ENCODE data around the gene TIMM17B. TPM values are rescaled to one million over a fixed set of nuclear protein-coding genes. Genes with fewer than 3 reads are reported as not detected.

TIMM17B gene
- total RNA-seq, 4 donors from 2014 or later = 26.7 to 61.3 (median 43.7) TPM

GRCh38 chrX:48913605-48914366 is 16.2 kb upstream of the TIMM17B start:
- H3K27ac ChIP-seq = no peak overlapping the region
- intact Hi-C loops (cut with DNase I; ENCODE audit: low total_unique reads) (no loop called here), in situ Hi-C loops (cut with MboI; ENCODE audit: low pct_ligation_motif_present in 1 of 4, low pct_unique_long_range_greater_than_20kb in 1 of 4, low sequenced_read_pairs in 3 of 4) (loop anchor here in 1 of 4 donors (25.0 kb wide), 1 partner anchor 276 kb away; no protein-coding TSS in a partner anchor)
- H3K36me3 ChIP-seq = no peaks in the 10 kb centered on the region
- peaks cover 0 to 28% (median 11%) of the 10 kb centered on the region in 4 donors for H3K4me1 ChIP-seq
- TF ChIP-seq POLR2A (IDR thresholded peaks at IDR 0.05) = no peak
- no peak for TF ChIP-seq EP300 (IDR thresholded peaks at IDR 0.05; ENCODE audit: low read depth)
- TF ChIP-seq POLR2AphosphoS5 (IDR thresholded peaks at IDR 0.05) = no peak
- TF ChIP-seq CTCF (IDR thresholded peaks at IDR 0.05) = no peak
- H3K9me3 ChIP-seq = no peaks in the 10 kb centered on the region
- no peak overlapping the region for H3K4me3 ChIP-seq
- 81% methylated on average over 5 of the region's 5 CpGs; no CpG with 5 or more reads in 1 of the 2 donors for WGBS, 2 donors (ENCODE audit: low coverage in 1 of 2)
- DNase-seq = no peak
- no peaks in the 10 kb centered on the region for H3K27me3 ChIP-seq

- WGBS, 2 donors (ENCODE audit: low coverage in 1 of 2) = 0 to 45% methylated on average over 4 to 60 of the region's 60 CpGs
- TF ChIP-seq CTCF (IDR thresholded peaks at IDR 0.05) = no peak
- peak; percentile 67 to 85 (median 83) for TF ChIP-seq POLR2AphosphoS5 (IDR thresholded peaks at IDR 0.05)
- TF ChIP-seq POLR2A (IDR thresholded peaks at IDR 0.05) = peak; percentile 73
- TF ChIP-seq EP300 (IDR thresholded peaks at IDR 0.05; ENCODE audit: low read depth) = no peak
- no peaks in the 10 kb centered on the region for H3K36me3 ChIP-seq
- intact Hi-C loops (cut with DNase I; ENCODE audit: low total_unique reads) = no loop called here
- H3K4me1 ChIP-seq = peaks cover 0 to 17% (median 7%) of the 10 kb centered on the region in 4 donors
- no peaks in the 10 kb centered on the region for H3K9me3 ChIP-seq
- in situ Hi-C loops (cut with MboI; ENCODE audit: low pct_ligation_motif_present in 1 of 4, low pct_unique_long_range_greater_than_20kb in 1 of 4, low sequenced_read_pairs in 3 of 4) = loop anchor here in 1 of 4 donors (25.0 kb wide), 1 partner anchor 274 kb away; no protein-coding TSS in a partner anchor
- peak within 1 kb of the TSS; percentile 51 to 82 (median 66) for H3K4me3 ChIP-seq
- H3K27me3 ChIP-seq = no peaks in the 10 kb centered on the region
- DNase-seq = peak; percentile 89
- H3K27ac ChIP-seq = peak within 1 kb of the TSS; percentile 81 to 91 (median 88)
These were observed 14.0 kb upstream of the TIMM17B start, which contains the start of gene SLC35A2 for GRCh38 chrX:48911412-48912182. SLC35A2 (minus strand) TSS chrX:48911646; CDS start chrX:48911636, 10 bp downstream.

GRCh38 chrX:48910926-48911411 is 13.4 kb upstream of the TIMM17B start:
- 31% methylated on average over 12 of the region's 12 CpGs; no CpG with 5 or more reads in 1 of the 2 donors for WGBS, 2 donors (ENCODE audit: low coverage in 1 of 2)
- H3K4me3 ChIP-seq = peak overlapping the region; percentile 51 to 82 (median 66)
- in situ Hi-C loops (cut with MboI; ENCODE audit: low pct_ligation_motif_present in 1 of 4, low pct_unique_long_range_greater_than_20kb in 1 of 4, low sequenced_read_pairs in 3 of 4) = loop anchor here in 1 of 4 donors (25.0 kb wide), 1 partner anchor 274 kb away; no protein-coding TSS in a partner anchor
- H3K4me1 ChIP-seq = peaks cover 0 to 14% (median 6%) of the 10 kb centered on the region in 4 donors
- peak overlapping the region; percentile 81 to 91 (median 88) for H3K27ac ChIP-seq
- H3K36me3 ChIP-seq = no peaks in the 10 kb centered on the region
- no peaks in the 10 kb centered on the region for H3K27me3 ChIP-seq
- DNase-seq = no peak
- intact Hi-C loops (cut with DNase I; ENCODE audit: low total_unique reads) = no loop called here
- TF ChIP-seq POLR2A (IDR thresholded peaks at IDR 0.05) = no peak
- no peak for TF ChIP-seq EP300 (IDR thresholded peaks at IDR 0.05; ENCODE audit: low read depth)
- TF ChIP-seq CTCF (IDR thresholded peaks at IDR 0.05) = no peak
- TF ChIP-seq POLR2AphosphoS5 (IDR thresholded peaks at IDR 0.05) = no peak
- H3K9me3 ChIP-seq = no peaks in the 10 kb centered on the region

All from transverse colon (tissue), 4 donors.